ENCODE data around the gene GSTT2.
A peak's percentile ranks its signal among the peaks of the same experiment; 100 is the strongest.
"Not testable (repeated sequence)": the region's sequence is repeated elsewhere in the genome, so short reads cannot be mapped to it uniquely, and the experiment has no call there.

The GSTT2 gene

GRCh38 chr22:23956301-23956900, 23.5 kb upstream of the GSTT2 start:
- peak; percentile 54 for DNase-seq (ENCODE audit: low read depth)
- in situ Hi-C loops (cut with HindIII; ENCODE audit: low sequenced_read_pairs); H3K4me3 ChIP-seq (ENCODE audit: low read depth, low read length): not testable (repeated sequence)
- TF ChIP-seq CTCF (IDR thresholded peaks at IDR 0.05; ENCODE audit: low read depth, low read length, missing control alignments), result peak; percentile 77

GRCh38 chr22:23961084-23961771, 18.7 kb upstream of the GSTT2 start, which contains the start of gene GSTT2B:
Gene GSTT2B (minus strand): TSS chr22:23961195. CDS start chr22:23961131, 64 bp downstream.
- in situ Hi-C loops (cut with HindIII; ENCODE audit: low sequenced_read_pairs); H3K4me3 ChIP-seq (ENCODE audit: low read depth, low read length): not testable (repeated sequence)

GRCh38 chr22:23966094-23966493, 13.8 kb upstream of the GSTT2 start:
- in situ Hi-C loops (cut with HindIII; ENCODE audit: low sequenced_read_pairs); DNase-seq (ENCODE audit: low read depth); H3K4me3 ChIP-seq (ENCODE audit: low read depth, low read length): not testable (repeated sequence)

More at GRCh38 chr22:23961084-23961771, 18.7 kb upstream of the GSTT2 start, which contains the start of gene GSTT2B:
- DNase-seq (ENCODE audit: low read depth), result not testable (repeated sequence)

GRCh38 chr22:23966568-23966967, 13.4 kb upstream of the GSTT2 start, which contains the start of gene DDTL:
Gene DDTL (plus strand): TSS chr22:23966888. CDS start chr22:23966915, 27 bp downstream.
- in situ Hi-C loops (cut with HindIII; ENCODE audit: low sequenced_read_pairs); DNase-seq (ENCODE audit: low read depth); H3K4me3 ChIP-seq (ENCODE audit: low read depth, low read length): not testable (repeated sequence)

GRCh38 chr22:23969071-23969470, 10.9 kb upstream of the GSTT2 start:
- no peak for DNase-seq (ENCODE audit: low read depth)
- no peak for TF ChIP-seq CTCF (IDR thresholded peaks at IDR 0.05; ENCODE audit: low read depth, low read length, missing control alignments)
- in situ Hi-C loops (cut with HindIII; ENCODE audit: low sequenced_read_pairs), result no loop called here
- no peak overlapping the region for H3K4me3 ChIP-seq (ENCODE audit: low read depth, low read length)

- in situ Hi-C loops (cut with HindIII; ENCODE audit: low sequenced_read_pairs), result no loop called here
- TF ChIP-seq CTCF (IDR thresholded peaks at IDR 0.05; ENCODE audit: low read depth, low read length, missing control alignments), result no peak
- H3K4me3 ChIP-seq (ENCODE audit: low read depth, low read length), result no peak overlapping the region
- DNase-seq (ENCODE audit: low read depth), result no peak
These were observed 9.7 kb upstream of the GSTT2 start for GRCh38 chr22:23970201-23970641.

- no peak for TF ChIP-seq CTCF (IDR thresholded peaks at IDR 0.05; ENCODE audit: low read depth, low read length, missing control alignments)
- no peak for DNase-seq (ENCODE audit: low read depth)
- no peak overlapping the region for H3K4me3 ChIP-seq (ENCODE audit: low read depth, low read length)
- in situ Hi-C loops (cut with HindIII; ENCODE audit: low sequenced_read_pairs), result no loop called here
These were observed 9.0 kb upstream of the GSTT2 start for GRCh38 chr22:23970816-23971486.

- DNase-seq (ENCODE audit: low read depth); H3K4me3 ChIP-seq (ENCODE audit: low read depth, low read length); in situ Hi-C loops (cut with HindIII; ENCODE audit: low sequenced_read_pairs): not testable (repeated sequence)
These were observed 8.0 kb upstream of the GSTT2 start for GRCh38 chr22:23971927-23972326.

- H3K4me3 ChIP-seq (ENCODE audit: low read depth, low read length); in situ Hi-C loops (cut with HindIII; ENCODE audit: low sequenced_read_pairs); DNase-seq (ENCODE audit: low read depth): not testable (repeated sequence)
These were observed 5.6 kb upstream of the GSTT2 start, which contains the start of gene DDT for GRCh38 chr22:23974345-23974744. Gene DDT (minus strand): TSS chr22:23974441. CDS start chr22:23974414, 27 bp downstream.

- H3K4me3 ChIP-seq (ENCODE audit: low read depth, low read length); in situ Hi-C loops (cut with HindIII; ENCODE audit: low sequenced_read_pairs); DNase-seq (ENCODE audit: low read depth): not testable (repeated sequence)
These were observed 5.0 kb upstream of the GSTT2 start for GRCh38 chr22:23974836-23975352.

- H3K4me3 ChIP-seq (ENCODE audit: low read depth, low read length); in situ Hi-C loops (cut with HindIII; ENCODE audit: low sequenced_read_pairs); DNase-seq (ENCODE audit: low read depth): not testable (repeated sequence)
These were observed 2.6 kb upstream of the GSTT2 start for GRCh38 chr22:23977304-23977703.

- in situ Hi-C loops (cut with HindIII; ENCODE audit: low sequenced_read_pairs); H3K4me3 ChIP-seq (ENCODE audit: low read depth, low read length); DNase-seq (ENCODE audit: low read depth): not testable (repeated sequence)
These were observed 633 bp downstream of the GSTT2 start for GRCh38 chr22:23980567-23980966.

All from astrocyte of the cerebellum (primary cell).